Measurements from ENCODE around the gene MDP1.

Gene MDP1

GRCh38 chr14:24172871-24173281 lies 43.0 kb downstream of the MDP1 start:
- TF ChIP-seq, protein P1, sequence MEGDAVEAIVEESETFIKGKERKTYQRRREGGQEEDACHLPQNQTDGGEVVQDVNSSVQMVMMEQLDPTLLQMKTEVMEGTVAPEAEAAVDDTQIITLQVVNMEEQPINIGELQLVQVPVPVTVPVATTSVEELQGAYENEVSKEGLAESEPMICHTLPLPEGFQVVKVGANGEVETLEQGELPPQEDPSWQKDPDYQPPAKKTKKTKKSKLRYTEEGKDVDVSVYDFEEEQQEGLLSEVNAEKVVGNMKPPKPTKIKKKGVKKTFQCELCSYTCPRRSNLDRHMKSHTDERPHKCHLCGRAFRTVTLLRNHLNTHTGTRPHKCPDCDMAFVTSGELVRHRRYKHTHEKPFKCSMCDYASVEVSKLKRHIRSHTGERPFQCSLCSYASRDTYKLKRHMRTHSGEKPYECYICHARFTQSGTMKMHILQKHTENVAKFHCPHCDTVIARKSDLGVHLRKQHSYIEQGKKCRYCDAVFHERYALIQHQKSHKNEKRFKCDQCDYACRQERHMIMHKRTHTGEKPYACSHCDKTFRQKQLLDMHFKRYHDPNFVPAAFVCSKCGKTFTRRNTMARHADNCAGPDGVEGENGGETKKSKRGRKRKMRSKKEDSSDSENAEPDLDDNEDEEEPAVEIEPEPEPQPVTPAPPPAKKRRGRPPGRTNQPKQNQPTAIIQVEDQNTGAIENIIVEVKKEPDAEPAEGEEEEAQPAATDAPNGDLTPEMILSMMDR (IDR thresholded peaks at IDR 0.05): no peak
- Histone ChIP-seq H3K9me3 (no peaks in the 10 kb centered on the region), H3K4me1 (ENCODE audit: control insufficient read depth in 1 of 2, insufficient read depth in 1 of 2, low read depth in 1 of 2, low read length in 1 of 2) (peaks cover 39 to 49% of the 10 kb centered on the region in 2 experiments), H3K27ac (no peak overlapping the region), H3K36me3 (peaks cover 87% of the 10 kb centered on the region), H3K27me3 (peaks cover 17% of the 10 kb centered on the region), H3K4me3 (ENCODE audit: low read depth in 1 of 2, low read length in 1 of 2) (no peak overlapping the region)

DNA sequence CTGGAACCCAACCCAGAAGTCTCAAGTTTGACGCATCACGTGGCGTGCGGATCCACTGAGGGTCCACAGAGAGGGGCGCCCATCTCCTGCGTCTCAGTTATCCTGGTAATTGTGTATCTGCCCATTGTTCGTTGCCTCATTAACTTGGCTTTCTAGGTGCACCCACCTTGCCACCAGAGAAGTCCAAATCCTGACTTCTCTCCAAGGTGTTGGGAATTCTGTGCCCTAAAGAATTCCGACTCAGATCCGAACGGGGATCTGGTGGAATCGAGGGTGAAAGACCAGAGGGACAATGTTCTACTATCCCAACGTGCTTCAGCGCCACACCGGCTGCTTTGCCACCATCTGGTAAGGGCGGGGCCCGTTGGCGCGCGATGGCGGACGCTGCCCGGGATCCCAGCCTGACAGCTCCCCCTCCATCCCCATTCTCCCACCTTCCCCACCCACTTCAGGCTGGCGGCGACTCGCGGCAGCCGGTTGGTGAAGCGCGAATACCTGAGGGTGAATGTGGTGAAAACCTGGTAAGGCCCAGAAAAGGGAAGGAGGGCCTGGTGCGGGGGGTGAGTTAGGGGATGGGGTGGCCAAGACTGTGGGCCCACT lies 43.5 kb downstream of the MDP1 start:
- H3K27ac ChIP-seq: peak overlapping the region; percentile 36
- H3K4me3 ChIP-seq (ENCODE audit: low read depth in 1 of 2, low read length in 1 of 2): peak overlapping the region in 1 of 2 experiments; percentile 43
- peaks cover 85% of the 10 kb centered on the region for H3K36me3 ChIP-seq
- peaks cover 17% of the 10 kb centered on the region for H3K27me3 ChIP-seq
- H3K4me1 ChIP-seq (ENCODE audit: control insufficient read depth in 1 of 2, insufficient read depth in 1 of 2, low read depth in 1 of 2, low read length in 1 of 2): peaks cover 44 to 54% of the 10 kb centered on the region in 2 experiments
- TF ChIP-seq, protein P1 (IDR thresholded peaks at IDR 0.05): no peak
- H3K9me3 ChIP-seq: no peaks in the 10 kb centered on the region

DNA sequence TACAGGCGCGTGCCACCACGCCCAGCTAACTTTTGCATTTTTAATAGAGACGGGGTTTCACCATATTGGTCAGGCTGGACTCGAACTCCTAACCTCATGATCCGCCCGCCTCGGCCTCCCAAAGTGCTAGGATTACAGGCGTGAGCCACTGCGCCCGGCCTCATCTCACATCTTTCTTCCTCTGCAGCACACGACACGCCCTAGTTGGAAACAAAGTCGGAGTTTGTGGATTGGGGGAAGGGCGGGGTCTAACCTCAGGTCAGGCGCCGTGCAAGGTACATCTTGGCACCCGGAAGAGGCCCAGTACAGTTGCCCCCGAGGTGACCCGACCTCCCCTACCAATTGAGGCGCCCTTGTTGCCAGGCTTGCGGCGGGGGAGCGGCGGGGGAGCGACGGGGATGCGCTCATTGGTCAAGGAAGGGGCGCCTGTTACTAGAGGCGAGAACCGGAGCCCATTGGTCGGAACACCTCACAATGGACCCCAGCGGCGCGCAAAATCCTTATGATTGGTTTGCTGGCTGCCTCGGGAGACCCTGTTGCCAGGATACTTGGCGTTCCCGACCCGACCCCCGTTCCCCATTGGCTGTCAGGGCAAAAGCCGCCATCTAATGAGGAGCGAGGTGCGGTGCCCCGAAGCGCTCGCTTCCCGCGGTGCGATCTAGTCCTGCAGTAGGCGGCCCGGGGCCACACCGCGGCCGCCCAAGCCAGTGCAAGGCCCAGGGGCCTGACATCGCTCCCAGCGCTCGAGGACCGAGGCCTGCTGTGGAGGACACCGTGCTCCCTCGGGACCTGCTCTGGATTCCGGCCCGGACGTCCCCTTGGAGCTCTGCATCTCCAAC lies 44.2 kb downstream of the MDP1 start, which contains the start of gene REC8:
Gene REC8 (plus strand): TSS at position 659 of the 839 bp plus-strand sequence. CDS start 473 bp downstream, outside the sequence.
- no peaks in the 10 kb centered on the region for H3K9me3 ChIP-seq
- peaks cover 83% of the 10 kb centered on the region for H3K36me3 ChIP-seq
- H3K4me1 ChIP-seq (ENCODE audit: control insufficient read depth in 1 of 2, insufficient read depth in 1 of 2, low read depth in 1 of 2, low read length in 1 of 2): peaks cover 51 to 61% of the 10 kb centered on the region in 2 experiments
- TF ChIP-seq, protein P1 (IDR thresholded peaks at IDR 0.05): no peak
- peaks cover 17% of the 10 kb centered on the region for H3K27me3 ChIP-seq
- peak within 1 kb of the TSS; percentile 43 to 47 for H3K4me3 ChIP-seq (ENCODE audit: low read depth in 1 of 2, low read length in 1 of 2)
- peak within 1 kb of the TSS; percentile 36 for H3K27ac ChIP-seq

- peaks cover 85% of the 10 kb centered on the region for H3K36me3 ChIP-seq
- H3K4me1 ChIP-seq (ENCODE audit: control insufficient read depth in 1 of 2, insufficient read depth in 1 of 2, low read depth in 1 of 2, low read length in 1 of 2): peaks cover 79 to 90% of the 10 kb centered on the region in 2 experiments
- H3K27me3 ChIP-seq: peaks cover 14% of the 10 kb centered on the region
- H3K4me3 ChIP-seq (ENCODE audit: low read depth in 1 of 2, low read length in 1 of 2): peak overlapping the region in 1 of 2 experiments; percentile 24
- TF ChIP-seq, protein P1 (IDR thresholded peaks at IDR 0.05): no peak
- no peaks in the 10 kb centered on the region for H3K9me3 ChIP-seq
- H3K27ac ChIP-seq: peak overlapping the region; percentile 94
Observed at GRCh38 chr14:24167469-24168114, 48.3 kb downstream of the MDP1 start.

DNA sequence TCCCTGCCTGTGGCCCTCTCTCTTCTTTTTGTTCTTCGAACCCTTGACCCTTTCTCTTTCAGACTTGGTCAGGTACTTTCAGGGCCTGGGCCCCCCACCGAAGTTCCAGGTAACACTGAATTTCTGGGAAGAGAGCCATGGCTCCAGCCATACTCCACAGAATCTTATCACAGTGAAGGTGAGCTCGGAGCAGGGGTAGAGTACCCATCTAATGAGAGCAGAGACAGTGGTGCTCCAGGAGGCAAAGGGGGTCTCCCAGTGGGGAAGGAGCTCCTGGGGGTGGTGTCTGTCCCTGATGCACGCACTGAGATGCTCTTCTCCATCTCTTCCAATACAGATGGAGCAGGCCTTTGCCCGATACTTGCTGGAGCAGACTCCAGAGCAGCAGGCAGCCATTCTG lies 50.1 kb downstream of the MDP1 start:
- peak overlapping the region; percentile 94 for H3K27ac ChIP-seq
- H3K9me3 ChIP-seq: no peaks in the 10 kb centered on the region
- no peak overlapping the region for H3K4me3 ChIP-seq (ENCODE audit: low read depth in 1 of 2, low read length in 1 of 2)
- H3K27me3 ChIP-seq: no peaks in the 10 kb centered on the region
- peaks cover 82% of the 10 kb centered on the region for H3K36me3 ChIP-seq
- TF ChIP-seq, protein P1 (IDR thresholded peaks at IDR 0.05): no peak
- H3K4me1 ChIP-seq (ENCODE audit: control insufficient read depth in 1 of 2, insufficient read depth in 1 of 2, low read depth in 1 of 2, low read length in 1 of 2): peaks cover 72 to 84% of the 10 kb centered on the region in 2 experiments

All from neutrophil (primary cell).